LNCAP (cell line): ENCODE measurements around the gene ENPP1.

ENCODE experiments used
- CTCF ChIP-seq: fragments of 450-650 bp; IDR thresholded peaks from 2 replicates; pipeline ENCODE4 v1.5.1; 2017; ENCODE audit warnings: mild to moderate bottlenecking

ENPP1 gene

GRCh38 chr6:131914234-131914633 is 106.4 kb downstream of the ENPP1 start:
- TF ChIP-seq CTCF, result no peak

DNA sequence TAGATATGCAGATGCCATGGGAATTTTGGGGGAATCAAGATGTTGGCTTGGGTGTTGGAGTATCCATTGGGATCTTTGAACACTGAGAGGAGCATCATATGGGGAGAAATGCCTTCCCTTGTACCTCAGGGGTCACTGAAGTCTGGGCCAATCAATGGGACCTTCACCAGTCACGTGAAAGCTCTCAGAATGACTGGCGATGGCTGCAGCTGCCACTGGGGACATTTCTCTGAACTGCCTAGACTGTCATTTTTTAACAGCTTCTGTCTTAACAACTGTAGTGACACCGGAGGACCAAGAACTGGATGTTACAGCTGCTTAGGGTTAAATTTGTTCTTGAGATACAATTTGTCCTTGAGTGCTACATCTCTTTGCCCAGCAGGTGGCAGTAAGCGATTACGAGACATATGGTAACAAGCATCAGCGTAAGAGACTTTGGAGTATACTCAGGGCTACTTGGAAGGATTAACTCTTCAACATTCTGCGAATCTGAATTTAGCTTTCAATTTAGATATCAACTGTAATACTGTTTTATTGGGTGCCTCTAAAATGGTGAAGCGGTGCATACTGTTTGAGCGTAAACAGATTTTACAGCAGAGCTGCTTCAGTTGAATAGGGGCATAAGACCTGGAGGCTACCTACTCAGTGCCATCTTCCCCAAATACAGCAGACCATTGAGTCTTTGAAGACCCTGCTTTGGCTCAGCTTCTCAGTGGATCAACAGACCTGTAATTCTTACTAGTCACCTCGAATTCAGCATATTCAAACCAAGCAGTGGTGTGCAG is 107.3 kb downstream of the ENPP1 start:
- TF ChIP-seq CTCF, result peak; percentile 93

GRCh38 chr6:131916847-131917246 is 109.0 kb downstream of the ENPP1 start:
- no peak for TF ChIP-seq CTCF

DNA sequence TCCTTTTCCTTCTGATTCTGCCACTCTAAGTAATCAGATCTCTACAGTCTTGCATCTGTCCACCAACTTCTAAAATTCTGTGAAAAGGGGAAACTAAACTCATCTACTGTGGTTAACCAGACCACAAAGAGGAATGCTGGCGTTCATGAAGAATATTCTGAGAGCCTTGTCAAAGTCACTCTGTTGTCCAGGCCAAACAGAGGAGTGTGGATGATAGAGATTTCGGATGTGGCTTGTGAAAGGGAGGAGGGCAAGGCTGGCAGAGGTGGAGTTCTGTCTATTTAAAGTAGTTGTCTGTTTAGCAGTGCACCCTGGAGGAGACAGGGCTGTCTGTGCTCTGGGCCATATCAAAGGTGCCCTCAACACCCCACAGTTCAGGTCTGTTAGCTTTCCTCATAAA is 109.5 kb downstream of the ENPP1 start:
- TF ChIP-seq CTCF, result no peak

DNA sequence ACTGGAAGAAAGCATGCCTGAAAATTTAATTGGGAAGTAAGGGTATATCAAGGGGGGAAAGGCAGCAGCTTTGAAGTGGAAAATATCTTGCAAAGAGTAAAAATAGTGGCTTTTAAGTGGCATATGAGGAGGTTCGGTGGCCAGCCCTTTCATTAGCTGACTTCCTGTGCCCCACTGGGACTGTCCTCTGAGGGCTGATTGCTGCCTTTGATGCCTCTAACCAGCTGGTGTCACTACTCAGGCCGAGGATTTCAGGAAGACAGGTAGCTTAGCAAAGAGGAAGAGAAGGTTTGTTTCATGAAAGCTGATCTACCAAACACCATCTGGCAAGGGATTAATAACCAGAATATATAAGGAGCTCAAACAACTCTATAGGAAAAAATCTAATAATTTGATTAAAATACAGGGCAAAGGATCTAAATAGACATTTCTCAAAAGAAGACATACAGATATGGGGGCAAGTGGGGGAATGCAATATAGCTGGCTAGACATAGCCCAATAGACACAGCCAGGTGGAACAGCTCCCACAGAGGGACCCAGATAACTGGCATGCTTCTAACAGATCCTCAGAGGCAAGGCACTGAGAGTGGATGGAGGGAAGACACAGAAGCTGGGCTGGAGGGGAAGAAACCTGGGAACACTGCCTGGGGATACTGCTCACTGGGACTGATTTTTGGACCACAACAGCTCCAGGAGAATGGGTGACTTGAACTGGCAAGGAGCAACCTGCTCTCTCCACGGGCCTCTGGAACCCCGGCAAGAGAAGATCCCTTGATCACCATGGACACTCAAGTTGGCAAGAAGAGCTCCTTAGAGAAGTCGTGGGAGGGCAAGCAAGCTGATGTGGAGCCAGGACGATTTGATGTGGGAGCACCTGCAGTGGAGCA is 110.2 kb downstream of the ENPP1 start:
- TF ChIP-seq CTCF, result no peak

DNA sequence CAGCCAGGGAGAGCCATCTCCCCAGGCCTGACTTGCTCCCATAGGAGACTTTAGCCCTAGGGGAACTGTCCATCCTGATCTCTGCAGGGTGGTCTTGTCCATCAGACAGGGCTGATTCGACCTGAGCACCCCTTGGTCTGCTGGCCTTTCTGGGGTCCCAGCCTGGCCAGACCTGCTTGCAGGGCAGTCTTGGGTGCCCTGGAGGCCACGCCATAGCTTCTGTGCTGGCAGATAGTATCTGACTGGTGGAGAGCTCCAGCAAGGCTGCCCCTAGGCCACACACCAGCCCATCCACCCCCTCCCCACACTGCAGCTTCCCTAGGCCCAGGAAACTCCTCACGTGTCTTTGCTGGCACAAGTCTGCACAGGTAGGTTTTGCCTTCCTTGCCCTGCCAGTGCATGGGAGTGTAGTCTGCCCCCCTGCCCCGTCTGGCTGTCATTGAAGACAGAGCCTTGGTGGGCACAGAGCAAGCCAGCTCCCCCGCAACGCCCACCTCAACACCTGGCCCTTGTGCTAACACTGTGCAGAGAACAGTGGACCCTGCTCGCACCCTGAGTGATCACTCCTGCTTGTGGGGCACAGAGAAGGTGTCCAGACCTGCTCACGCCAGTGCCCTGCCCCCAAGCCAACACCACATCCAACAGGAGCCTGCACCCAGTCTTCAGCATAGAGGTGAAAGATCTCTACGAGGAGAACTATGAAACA is 111.0 kb downstream of the ENPP1 start:
- TF ChIP-seq CTCF, result no peak

GRCh38 chr6:131920656-131921055 is 112.8 kb downstream of the ENPP1 start:
- TF ChIP-seq CTCF, result no peak
